ENCODE data around the gene DENND5B. TPM values are rescaled to one million over a fixed set of nuclear protein-coding genes. Genes with fewer than 3 reads are reported as not detected.
"Not testable (repeated sequence)": the region's sequence is repeated elsewhere in the genome, so short reads cannot be mapped to it uniquely, and the experiment has no call there.

DENND5B gene
- total RNA-seq, 1 experiment from 2014 or later, result 9.0 TPM

DNA sequence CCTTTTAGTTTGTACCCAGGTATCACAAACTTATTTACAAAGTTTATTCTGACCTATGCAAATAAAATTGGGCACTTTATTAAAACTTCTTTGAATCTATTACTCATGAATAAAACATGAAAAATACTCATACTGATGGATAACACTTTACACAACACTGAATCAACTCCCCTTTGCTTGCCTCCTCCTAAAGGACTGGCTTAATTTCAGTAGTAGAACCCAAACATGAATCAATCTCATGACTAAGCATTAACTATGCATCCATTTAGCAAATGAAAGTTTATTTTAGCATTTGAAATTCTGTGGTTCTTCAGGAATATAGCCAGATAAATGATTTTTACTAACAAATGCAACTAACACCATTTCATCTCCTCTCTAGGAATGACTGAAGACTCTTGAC, 32.4 kb downstream of the DENND5B start:
- peak; percentile 48 for DNase-seq (ENCODE audit: low read depth)

DNA sequence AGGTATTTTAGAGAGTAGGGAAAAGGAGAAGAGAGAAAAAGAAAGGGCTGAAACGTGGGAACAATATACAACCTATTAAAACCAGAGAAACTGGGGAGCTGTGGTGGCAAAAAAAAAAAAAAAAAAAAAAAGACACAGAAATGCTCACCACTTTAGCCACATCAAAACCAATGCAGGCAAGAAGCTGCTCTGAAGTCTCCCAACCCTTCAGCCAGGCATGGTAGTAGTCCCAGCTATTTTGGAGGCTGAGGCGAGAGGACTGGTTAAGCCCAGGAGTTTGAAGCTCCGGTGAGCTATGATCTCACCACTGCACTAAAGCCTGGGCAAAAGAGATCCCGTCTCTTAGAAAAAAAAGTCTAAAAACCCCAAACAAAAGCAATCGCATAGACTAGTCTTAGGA, 33.2 kb downstream of the DENND5B start:
- no peak for DNase-seq (ENCODE audit: low read depth)

DNA sequence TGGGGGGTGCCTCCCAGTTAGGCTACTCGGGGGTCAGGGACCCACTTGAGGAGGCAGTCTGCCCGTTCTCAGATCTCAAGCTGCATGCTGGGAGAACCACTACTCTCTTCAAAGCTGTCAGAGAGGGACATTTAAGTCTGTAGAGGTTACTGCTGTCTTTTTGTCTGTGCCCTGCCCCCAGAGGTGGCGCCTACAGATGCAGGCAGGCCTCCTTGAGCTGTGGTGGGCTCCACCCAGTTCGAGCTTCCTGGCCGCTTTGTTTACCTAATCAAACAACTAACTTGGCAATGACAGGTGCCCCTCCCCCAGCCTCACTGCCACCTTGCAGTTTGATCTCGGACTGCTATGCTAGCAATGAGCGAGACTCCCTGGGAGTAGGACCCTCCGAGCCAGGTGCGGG, 35.5 kb downstream of the DENND5B start:
- not testable (repeated sequence) for DNase-seq (ENCODE audit: low read depth)

DNA sequence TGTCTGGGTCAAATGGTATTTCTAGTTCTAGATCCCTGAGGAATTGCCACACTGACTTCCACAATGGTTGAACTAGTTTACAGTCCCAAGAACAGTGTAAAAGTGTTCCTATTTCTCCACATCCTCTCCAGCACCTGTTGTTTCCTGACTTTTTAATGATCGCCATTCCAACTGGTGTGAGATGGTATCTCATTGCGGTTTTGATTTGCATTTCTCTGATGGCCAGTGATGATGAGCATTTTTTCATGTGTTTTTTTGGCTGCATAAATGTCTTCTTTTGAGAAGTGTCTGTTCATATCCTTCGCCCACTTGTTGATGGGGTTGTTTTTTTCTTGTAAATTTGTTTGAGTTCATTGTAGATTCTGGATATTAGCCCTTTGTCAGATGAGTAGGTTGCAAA, 40.3 kb downstream of the DENND5B start:
- not testable (repeated sequence) for DNase-seq (ENCODE audit: low read depth)

DNA sequence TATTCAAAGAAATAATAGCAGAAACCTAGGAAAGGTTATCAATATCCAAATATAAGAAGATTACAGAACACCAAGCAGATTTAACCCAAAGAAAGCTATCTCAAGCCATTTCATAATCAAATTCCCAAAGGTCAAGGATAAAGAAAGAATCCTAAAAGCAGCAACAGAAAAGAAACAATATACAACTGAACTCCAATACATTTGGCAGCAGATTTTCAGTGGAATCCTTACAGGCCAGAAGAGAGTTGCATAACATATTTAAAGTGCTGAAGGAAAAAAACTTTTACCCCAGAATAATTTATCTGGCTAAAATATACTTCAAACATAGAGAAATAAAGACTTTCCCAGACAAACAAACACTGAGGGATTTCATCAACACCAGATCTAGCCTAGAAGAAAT, 54.3 kb downstream of the DENND5B start:
- no peak for DNase-seq (ENCODE audit: low read depth)

DNA sequence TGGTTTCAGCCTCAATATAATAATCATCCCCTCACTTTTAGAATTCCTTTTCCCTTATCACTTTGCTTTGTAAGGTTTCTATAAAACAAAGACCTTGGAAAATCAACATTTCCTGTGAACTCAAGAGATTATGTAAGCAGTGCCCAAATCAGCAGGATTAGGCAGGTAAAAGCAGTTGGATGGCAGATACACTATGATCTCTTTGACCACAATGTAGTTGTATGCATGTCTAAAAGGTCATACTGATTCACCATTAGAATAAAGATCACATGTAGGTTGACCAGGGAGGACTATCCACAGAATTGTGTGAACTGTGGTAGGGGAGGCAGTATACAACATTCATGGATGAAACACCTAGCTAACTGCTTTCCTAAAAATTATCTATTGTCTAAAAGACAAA, 57.5 kb downstream of the DENND5B start:
- DNase-seq (ENCODE audit: low read depth), result no peak

DNA sequence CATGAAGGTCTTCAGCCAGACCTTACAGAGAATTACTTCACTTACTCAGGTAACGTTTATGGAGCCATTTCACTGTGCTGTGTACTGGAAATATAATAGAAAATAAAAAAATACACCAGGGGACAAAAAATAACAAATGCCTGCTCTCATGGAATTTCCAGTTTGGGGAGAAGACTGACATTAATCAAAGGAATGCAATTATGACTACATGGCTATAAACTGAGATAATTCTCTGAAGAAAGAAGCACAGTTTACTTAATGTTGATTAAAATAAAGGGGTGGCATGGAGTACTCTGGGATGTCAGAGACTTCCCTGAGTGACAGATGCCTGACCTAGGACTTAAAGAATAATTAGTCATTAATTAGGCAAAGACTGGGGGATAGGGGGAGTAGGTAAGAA, 59.0 kb downstream of the DENND5B start:
- DNase-seq (ENCODE audit: low read depth), result no peak

DNA sequence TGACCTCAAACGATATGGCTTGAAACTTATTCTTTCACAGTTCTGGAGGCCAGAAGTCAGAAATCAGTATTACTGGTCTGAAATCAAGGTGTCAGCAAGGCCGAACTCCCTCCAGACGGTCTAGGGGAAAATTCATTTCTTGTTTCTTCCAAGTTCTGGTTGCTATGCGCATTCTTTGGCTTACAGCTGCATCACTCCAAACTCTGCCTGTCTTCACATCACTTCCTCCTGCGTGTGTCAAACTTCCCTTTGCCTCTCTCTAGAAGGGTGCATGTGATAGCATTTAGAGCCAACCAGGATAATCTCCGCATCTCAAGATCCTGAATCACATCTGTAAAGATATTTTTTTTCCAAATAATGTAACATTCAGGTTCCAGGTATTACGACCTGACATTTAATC, 62.8 kb downstream of the DENND5B start:
- DNase-seq (ENCODE audit: low read depth), result no peak

DNA sequence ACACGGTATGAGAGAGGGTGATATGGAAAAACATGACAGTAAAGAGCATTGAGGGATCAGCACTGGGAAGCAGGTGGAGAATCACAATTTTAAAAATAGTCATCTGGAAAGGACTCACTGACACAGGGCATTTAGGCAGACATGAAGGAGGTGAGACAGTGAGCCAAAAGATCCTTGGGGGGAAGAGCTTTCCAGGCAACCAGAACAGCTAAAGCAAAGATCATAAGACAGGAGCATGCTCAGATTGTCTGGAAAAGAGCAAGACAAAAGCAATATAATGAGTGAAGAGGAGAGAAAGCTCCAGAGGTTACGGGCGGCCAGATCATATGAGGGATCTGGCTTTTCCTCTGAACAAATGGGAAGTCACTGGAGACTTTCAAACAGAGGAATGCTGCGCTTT, 63.9 kb downstream of the DENND5B start:
- DNase-seq (ENCODE audit: low read depth), result no peak

DNA sequence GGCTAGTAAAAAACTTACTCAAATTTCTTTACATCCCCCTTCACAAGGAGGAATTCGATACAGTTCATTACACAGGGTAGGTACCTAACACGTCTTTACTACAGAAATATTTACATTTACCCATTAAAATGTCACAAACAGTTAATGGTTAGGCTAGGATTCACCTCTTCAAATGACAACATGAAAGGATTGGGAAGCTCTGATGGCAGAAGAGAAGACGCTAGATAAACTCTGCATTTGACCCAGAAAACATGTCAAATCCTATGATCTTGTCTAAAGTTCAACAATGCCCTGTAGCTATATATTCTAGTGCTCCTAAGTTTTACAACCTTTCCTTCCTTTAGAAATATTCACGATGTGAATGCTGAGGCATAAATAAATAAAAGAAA, 64.8 kb downstream of the DENND5B start:
- DNase-seq (ENCODE audit: low read depth), result no peak

DNA sequence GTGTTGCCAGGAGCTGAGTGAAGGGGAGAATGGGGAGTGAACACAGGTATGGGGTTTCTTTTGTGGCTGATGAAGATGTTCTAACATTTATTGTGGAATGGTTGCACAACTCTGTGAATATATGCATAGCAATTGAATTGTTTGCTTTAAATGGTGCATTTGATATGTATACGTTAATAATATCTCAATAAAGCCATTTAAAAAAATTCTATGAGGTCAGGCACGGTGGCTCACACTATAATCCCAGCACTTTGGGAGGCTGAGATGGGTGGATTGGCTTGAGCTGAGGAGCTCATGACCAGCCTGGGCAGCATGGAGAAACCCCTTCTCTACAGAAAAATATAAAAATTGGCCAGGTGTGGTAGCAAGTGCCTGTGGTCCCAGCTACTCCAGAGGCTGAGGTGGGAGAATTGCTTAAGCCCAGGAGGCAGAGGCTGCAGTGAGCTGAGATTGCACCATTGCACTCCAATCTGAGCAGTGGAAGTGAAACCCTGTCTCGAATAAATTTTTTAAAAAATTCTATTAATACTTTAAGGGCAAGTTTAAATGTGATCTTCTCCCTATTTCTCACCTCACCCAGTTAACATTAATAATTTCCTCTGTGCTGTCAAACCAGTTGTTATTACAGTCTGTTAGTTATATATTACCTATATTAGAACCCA, 65.3 kb downstream of the DENND5B start:
- DNase-seq (ENCODE audit: low read depth), result no peak

DNA sequence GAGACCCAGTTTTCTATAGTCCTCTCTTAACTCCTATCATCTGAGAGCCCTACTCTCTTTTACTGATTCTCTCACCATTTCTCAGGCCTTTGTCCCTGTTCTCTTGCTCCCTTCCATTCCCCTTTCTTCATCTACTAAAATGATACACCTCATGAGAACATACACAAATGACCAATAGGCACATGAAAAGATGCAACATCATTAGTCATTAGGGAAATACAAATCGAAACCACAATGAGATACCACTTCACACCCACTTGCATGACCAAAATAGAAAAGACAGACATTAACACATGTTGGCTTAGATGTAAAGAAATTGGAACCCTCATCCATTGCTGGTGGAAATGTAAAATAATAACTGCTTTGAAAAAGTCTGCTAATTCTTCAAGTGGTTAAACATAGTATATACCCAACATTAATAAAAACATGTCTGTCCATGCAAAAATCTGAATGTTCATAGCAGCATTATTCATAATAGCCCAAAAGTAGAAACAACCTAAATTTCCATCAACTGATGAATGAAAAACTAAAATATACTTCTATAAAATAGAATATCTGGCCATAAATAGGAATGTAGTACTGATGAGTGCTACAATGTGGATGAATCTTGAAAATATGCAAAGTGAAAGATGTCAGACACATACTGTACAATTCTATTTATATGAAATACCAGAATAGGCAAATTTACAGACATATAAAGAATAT, 66.0 kb downstream of the DENND5B start:
- peak; percentile 86 for DNase-seq (ENCODE audit: low read depth)

DNA sequence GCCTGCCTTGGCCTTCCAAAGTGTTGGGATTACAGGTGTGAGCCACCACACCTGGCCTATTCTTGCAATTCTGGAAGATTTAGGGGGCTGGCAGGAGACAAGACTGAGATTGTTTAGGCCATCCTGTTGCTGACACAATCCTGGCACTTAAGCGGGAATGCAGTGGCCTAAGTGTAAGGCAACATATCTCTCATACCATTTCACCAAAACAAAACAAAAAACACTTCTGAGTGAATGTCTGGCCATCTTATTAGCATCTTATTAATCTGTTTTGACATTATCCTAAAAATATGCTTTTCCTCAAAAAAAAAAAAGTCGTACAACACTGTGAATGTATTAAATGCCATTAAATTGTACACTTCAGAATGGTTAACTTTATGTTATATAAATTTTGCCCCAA, 67.6 kb downstream of the DENND5B start:
- no peak for DNase-seq (ENCODE audit: low read depth)

DNA sequence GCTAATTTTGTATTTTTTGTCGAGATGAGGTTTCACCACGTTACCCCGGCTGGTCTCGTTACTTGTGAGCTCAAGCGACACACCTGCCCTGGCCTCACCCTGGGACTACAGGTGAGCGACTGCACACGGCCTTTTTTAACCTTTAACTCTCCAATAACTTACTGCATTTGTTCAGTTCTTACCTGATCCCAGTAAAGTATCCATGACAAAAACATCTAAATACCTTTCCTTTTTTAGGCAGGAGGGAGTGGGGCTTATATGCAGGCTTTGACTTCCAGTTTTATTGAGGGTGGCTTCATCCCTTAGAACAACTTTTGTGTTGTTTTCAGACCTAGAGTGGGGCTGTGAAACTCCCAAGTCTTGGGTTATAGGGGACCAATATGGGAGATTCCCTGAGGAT, 68.3 kb downstream of the DENND5B start:
- no peak for DNase-seq (ENCODE audit: low read depth)

DNA sequence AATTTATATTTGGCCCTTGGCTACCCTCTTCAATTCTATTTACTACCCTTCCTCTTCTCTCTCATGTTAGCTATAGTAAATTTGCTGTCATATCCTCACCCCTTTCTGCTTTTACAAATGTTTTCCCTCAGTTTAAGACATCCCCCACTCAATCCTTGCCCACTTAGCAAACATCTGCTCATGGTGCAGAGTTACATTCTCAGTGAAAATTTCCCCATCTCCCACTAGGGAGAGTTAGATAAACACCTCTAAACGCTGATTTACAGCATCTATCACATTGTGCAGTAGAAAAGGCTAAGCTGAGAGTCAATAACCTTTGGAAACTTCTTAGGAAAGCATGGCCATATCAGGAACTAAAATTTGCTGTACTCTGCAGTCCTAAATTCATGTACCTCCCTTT, 69.0 kb downstream of the DENND5B start:
- peak; percentile 49 for DNase-seq (ENCODE audit: low read depth)

DNA sequence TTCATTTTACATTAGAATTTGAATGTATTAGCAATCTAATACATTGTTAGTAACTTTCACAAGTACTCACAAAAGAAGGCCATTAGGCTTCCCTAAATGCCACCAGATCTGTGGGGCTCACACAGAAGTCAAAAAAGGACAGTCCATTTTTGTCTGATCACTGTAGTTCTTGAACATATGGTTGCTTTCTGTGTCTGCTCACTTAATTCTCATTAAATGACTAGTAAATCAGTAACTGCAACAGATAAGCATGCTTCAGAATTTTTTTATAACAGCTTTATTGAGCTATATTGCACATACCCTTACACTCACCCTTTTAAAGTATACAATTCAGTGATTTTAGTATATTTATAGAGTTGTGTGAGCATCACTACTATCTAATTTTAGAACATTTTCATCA, 71.4 kb downstream of the DENND5B start:
- peak; percentile 8 for DNase-seq (ENCODE audit: low read depth)

DNA sequence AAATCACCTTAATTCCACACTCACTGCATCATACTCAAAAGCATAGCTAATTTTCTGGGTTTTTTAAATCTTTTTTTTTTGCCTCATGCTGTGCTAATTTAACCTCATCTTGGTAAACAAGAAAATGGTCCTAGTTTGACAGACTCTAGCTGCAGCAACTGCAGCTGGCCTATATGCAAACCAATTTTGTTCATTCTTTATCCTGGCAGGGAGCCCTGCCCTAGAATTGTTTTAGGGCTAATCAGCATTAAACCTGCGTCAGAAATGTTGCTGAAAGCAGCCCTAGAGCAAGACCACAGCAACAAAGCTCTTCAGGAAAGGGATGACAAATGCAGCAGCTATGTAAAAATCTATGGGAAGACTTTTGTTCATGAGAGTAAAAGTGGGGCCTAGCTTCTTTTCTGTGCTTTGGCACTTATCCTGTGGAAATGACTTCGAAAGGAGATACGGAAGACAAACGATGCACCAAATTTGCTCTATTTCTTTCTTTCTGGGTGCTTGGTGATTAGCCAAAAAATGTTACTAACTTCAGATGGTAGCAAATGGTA, 72.2 kb downstream of the DENND5B start:
- DNase-seq (ENCODE audit: low read depth), result peak; percentile 99

DNA sequence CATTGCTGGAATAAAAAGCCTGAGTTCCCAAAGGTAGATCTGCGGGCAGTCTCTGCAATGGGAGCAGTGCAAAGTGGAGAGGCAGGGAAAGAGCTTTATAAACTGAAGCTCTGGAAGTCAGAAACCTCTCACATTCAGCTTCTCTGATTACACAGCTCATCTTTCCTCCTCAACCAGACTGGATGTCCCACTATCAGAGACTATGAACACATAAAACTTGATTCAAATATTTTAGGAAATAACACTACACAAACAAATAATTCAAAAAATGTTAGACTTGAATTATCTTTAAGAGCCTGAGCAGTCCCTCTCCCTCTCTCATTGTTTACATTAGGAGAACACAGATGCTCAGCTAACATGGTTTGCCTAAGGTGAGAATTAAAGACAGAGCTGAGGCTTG, 72.9 kb downstream of the DENND5B start:
- peak; percentile 24 for DNase-seq (ENCODE audit: low read depth)

DNA sequence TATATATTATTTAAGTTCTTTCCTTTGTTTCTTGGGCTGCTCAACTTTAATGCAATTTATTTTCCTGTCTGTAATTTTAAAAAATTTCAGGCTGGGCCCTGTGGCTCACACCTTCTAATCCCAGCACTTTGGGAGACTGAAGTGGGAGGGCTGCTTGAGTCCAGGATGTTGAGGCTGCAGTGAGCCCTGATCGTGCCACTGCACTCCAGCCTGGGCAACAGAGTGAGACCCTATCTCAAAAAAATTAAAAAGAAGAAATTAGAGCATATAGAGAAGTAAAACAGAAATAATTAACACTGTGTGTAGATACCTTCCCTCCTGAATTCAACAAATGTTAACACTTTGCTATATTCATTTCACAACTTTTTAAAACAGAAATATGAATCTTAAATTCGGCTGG, 74.2 kb downstream of the DENND5B start:
- no peak for DNase-seq (ENCODE audit: low read depth)

DNA sequence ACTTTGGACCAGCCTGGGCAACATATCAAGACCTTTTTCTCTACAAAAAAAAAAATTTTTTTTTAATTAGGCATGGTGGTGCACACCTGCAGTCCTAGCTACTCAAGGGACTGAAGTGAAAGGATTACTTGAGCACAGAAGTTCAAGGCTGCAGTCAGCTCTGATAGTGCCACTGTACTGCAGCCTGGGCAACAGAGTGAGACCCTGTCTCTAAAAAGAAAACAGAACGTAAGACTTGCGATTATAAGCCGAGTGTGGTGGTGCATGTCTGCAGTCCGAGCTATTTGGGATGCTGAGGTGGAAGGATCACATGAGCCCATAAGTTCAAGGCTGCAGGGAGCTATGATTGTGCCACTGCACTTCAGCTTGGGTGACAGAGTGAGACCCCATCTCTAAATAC, 76.0 kb downstream of the DENND5B start:
- DNase-seq (ENCODE audit: low read depth), result no peak

DNA sequence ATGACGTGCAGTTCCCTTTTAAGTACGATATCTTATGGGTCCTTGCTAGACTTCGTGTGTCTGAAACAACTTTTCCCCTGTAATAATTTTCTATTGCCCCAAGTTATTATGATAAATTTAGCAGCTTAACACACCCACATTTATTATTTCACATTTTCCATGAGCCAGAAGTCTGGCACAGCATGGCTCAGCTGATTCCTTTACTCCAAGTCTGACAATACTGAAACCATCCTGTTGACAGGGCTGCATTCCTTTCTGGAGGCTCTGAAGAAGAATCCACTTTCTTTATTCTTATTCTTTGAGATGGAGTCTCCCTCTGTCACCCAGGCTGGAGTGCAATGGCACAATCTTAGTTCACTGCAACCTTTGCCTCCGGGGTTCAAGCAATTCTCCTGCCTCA, 80.9 kb downstream of the DENND5B start:
- DNase-seq (ENCODE audit: low read depth), result no peak

DNA sequence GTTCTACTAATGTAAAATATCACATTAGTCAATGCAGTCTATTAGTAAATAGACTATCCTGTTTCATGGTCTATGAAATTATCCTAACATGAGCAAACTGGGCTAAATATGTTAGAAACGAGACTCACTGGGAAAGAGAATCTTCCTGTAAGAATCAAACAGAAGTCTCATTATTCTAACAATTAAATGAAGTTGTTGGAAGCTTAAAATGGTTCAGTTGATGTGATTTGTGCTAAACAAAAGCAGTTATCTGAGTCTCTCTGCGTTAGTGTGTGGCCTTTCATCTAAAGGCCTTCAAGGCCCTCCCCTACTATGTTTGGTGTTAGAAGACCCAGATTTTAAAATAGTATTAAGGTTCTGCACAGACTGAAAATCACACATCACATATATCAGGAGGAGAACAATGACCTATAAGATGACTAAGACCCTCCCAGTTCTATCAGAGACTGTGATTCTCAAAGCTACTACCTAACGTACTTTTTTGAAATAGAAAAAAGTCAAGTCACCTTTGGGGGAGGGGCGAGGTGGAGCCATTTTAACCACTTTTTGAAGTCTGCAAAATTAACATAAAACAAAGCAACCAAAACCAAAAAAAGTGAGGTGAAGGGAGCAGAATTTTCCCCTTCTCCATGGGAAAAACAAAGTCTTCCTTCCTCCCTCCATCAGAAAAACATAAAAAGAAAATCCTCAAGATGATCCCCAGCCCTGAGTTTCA, 82.3 kb downstream of the DENND5B start:
- DNase-seq (ENCODE audit: low read depth), result no peak

DNA sequence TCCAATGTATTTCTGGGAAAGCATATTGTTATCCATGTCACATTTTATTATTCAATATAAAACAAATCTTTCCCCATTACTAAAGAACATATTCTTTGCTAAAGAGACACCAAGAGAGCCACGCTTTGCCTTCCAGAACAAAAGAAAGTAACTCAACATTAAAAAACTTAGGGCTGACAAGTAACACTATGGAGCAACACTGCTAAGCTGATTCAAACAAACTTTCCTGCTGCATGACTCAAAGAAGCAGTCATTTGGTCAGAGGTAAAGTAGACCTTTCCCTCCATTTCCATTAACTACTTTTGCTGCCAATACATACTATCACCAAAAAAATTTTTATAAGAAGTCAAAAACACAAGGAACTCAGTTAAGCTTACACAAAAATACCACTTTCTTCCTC, 83.0 kb downstream of the DENND5B start:
- peak; percentile 20 for DNase-seq (ENCODE audit: low read depth)
